Activated CD4-positive, alpha-beta T cell treated with anti-CD3 and anti-CD28 coated beads, Interleukin-2, amount 50 U/mL, for 24 hours (primary cell): Measurements from ENCODE around the gene GPC5.

Source experiments
- DNase-seq, 2 donors: peaks; one replicate each; pipeline ENCODE4 v3.0.0-alpha.2; 2020; ENCODE audit warnings: low read depth in 1 of 2, low spot score in 1 of 2

GPC5 gene

DNA sequence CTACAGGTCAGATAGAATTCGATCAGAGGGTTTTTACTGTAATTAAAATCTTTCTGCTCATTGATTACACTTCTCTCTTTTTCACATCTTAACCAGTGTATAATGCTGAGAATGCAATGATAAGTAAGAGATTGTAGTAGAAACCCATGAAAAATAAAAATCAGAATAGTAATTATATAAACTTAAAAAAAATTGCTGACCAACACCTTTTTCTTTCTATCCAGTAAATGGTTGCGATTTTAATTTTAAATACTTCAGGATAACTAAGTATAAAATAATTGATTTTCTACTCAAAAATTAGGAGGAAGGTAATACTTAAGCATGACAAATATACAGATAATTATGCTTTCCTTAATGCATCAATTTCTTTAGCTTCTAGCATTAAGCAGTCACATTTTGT lies 917.6 kb downstream of the GPC5 start:
- DNase-seq, result no peak

DNA sequence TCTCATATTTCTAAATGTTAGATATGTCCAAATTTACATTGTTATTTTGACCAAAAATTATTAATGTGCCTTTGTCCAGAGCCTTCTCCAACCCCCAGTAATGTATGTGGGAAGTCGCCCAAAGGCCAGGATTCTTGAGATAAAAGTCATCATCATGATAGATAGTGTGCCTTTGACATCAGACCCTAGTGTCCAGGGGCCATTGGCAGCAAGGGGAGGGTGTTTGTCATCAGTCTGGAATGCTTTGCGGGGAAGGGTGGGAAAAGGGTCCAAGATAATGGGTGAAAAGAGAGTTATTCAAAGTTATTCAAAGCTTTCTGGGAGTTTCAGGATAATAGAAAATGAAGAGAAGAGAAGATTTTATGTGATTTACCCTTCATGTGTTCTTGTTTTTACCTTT lies 918.6 kb downstream of the GPC5 start:
- no peak for DNase-seq

- DNase-seq, result no peak
Measured at GRCh38 chr13:92320323-92320722, 921.9 kb downstream of the GPC5 start.

GRCh38 chr13:92321174-92321573 lies 922.8 kb downstream of the GPC5 start:
- no peak for DNase-seq

GRCh38 chr13:92345627-92346026 lies 947.2 kb downstream of the GPC5 start:
- DNase-seq, result no peak

- no peak for DNase-seq
Measured at GRCh38 chr13:92346046-92346445, 947.6 kb downstream of the GPC5 start.

GRCh38 chr13:92354583-92354982 lies 956.2 kb downstream of the GPC5 start:
- no peak for DNase-seq

GRCh38 chr13:92355213-92355612 lies 956.8 kb downstream of the GPC5 start:
- no peak for DNase-seq

- DNase-seq, result no peak
Measured at GRCh38 chr13:92362717-92363116, 964.3 kb downstream of the GPC5 start.

DNA sequence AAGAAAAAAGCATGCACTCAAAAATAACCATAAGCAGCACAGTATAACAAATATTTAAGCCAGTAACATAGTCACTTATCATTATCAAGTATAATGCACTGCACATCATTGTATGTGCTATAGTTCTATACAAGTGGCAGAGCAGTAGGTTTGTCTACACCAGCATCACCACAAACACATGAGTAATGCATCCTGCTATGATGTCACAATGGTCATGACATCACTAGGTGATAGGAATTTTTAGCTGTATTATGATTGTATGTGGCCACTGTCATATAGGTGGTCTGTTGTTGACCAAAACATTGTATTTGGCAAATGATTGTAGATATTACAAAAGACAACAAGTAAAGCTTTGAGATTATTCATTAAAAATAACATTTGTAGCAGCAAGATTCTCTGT lies 967.5 kb downstream of the GPC5 start:
- no peak for DNase-seq

DNA sequence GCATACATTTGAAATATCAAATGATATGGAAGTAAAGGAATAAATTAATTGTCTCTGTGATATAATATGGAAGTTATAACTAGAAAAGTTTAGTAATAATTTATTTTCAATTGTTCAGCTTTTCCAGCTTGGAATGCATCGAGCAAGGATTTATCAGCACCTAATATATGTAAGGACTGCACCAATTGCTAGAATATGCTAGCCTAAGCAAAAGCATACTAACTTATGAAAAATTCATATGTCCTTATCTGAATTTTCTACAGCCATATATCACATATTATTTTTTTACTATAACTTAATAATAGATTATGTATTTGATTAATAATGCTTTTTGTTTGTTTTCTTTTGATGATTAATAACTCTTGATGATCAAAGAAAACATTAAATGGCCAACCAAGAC lies 979.0 kb downstream of the GPC5 start:
- no peak for DNase-seq

GRCh38 chr13:92379371-92379770 lies 981.0 kb downstream of the GPC5 start:
- no peak for DNase-seq

- DNase-seq, result no peak
Measured at GRCh38 chr13:92384410-92384809, 986.0 kb downstream of the GPC5 start.

DNA sequence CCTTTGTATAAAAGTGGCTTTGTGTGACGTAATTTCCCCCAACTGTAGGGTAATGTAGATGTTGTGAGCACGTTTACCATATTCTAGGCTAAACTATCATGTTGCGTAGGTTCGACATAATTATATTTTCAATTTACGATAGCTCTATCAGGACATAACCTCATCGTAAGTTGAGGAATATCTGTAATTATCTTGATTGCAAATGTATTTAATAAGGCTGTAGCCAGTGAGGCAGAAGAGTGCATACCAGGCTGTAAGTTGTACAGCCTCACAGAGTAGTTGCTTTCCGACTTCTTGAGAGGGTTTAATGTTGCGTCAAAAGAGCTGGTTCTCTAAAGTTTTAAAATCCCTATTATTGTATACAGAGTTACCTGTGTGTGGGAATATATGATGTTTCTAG lies 988.8 kb downstream of the GPC5 start:
- DNase-seq, result no peak

DNA sequence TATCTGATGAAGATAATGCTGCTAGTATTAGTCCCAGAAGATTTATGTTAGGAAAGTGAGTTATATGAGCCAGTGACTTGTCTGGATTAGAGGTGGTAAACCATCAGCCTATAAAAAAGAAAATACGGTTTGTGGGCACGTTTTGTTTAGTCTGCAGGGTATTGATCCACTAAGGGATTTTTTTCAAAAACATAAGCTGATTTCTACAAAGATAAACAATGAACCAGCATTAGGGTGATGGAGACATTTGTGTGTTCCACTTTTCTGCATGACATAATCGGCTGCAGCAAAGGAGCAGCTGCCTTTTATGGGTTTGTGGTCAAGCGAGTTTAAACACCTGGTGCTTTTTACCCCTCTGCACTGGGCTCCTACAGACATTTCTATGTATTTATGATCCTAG lies 991.8 kb downstream of the GPC5 start:
- no peak for DNase-seq

DNA sequence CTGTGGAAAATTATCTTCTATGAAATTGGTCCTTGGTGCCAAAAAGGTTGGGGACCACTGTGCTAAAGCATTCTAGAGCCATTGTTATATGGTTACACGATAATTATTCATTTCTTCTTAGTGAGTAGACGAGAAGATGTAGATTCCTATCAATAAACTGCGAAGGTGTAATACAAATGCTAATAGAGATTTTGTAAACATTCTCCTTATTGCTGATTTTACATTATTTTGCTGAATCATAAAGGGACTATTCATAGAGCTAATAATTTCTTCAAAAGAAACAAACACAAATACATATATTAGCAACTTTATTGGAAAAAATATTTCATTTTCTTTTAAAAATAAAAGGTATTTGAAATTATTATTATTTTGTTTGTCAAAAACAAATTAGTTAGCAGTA lies 1005.2 kb downstream of the GPC5 start:
- DNase-seq, result no peak

GRCh38 chr13:92407858-92408257 lies 1009.4 kb downstream of the GPC5 start:
- no peak for DNase-seq

DNA sequence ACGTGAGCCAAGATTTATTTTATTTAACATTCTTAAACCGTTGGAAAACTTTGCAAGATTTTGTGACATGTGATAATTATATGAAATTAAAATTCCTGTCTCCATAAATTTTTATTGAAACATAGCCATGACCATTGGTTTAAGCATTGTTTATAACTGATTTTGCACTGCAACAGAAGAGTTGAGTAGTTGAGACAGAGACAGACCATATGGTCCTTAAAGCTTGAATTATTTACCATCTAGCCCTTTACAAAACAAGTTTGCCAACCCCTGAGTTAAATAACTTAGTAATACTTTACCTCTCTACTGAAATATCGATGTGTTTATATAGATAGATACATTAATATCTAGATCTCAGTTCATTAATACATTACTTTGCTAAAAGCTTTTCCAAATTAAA lies 1014.1 kb downstream of the GPC5 start:
- no peak for DNase-seq

GRCh38 chr13:92412996-92413395 lies 1014.6 kb downstream of the GPC5 start:
- no peak for DNase-seq

DNA sequence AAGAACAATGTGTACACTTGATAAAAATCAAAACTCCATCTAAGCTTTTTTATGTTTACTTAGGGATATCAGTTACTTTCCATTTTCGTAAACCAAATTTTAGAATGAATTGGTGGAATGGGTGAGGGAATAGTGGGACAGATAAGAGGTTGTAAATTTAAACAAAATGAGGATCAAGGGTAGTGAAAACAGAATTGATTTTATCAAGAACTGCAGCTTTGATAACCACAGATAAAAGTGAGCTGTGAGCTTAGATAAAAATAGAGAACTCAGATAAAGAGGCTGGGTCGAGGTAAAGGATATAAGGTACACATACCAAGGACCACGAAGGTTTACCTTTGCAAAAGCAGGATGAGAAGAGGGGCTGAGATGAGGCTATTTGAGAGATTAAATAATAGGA lies 1015.0 kb downstream of the GPC5 start:
- DNase-seq, result no peak

- no peak for DNase-seq
Measured at GRCh38 chr13:92414851-92415250, 1016.4 kb downstream of the GPC5 start.

- DNase-seq, result no peak
Measured at GRCh38 chr13:92415781-92416180, 1017.4 kb downstream of the GPC5 start.

- DNase-seq, result no peak
Measured at GRCh38 chr13:92418818-92419412, 1020.5 kb downstream of the GPC5 start.

- no peak for DNase-seq
Measured at GRCh38 chr13:92429231-92429630, 1030.8 kb downstream of the GPC5 start.
